Activated CD8-positive, alpha-beta T cell treated with anti-CD3 and anti-CD28 coated beads, Interleukin-2, amount 10 ng/mL, durations not matched to agents 7 days and 5 days (primary cell): ENCODE measurements around the gene CCNI2. TPM values are rescaled to one million over a fixed set of nuclear protein-coding genes. Genes with fewer than 3 reads are reported as not detected.

Experiments
- ATAC-seq: fragments of 150-1000 bp; cut with Tn5 transposase; one replicate; pipeline ENCODE4 v1.10.0; 2021; ENCODE audit warnings: moderate library complexity
- CTCF ChIA-PET: fragments of 350-600 bp; sonication (Branson Sonifier 250); formaldehyde crosslinking; loops from one replicate; lab custom pipeline; 2021; ENCODE audit warnings: antibody characterized with exemption; lab: Charles Lee
- POLR2A ChIA-PET: fragments of 350-600 bp; sonication (Branson Sonifier 250); formaldehyde crosslinking; loops from one replicate; lab custom pipeline; 2021; ENCODE audit warnings: antibody characterized with exemption; lab: Charles Lee
- DNase-seq: peaks from one replicate; pipeline ENCODE4 v3.0.0-alpha.2; 2020
- H3K27ac Mint-ChIP-seq: one replicate; pipeline ENCODE4 v1.8.0; 2021; ENCODE audit warnings: mild to moderate bottlenecking, mixed read lengths
- H3K27me3 Mint-ChIP-seq: one replicate; pipeline ENCODE4 v1.8.0; 2021; ENCODE audit warnings: low read depth, mixed read lengths
- H3K36me3 Mint-ChIP-seq: one replicate; pipeline ENCODE4 v1.8.0; 2021; ENCODE audit warnings: low read depth, mixed read lengths
- H3K4me1 Mint-ChIP-seq: one replicate; pipeline ENCODE4 v1.8.0; 2021; ENCODE audit warnings: low read depth, mixed read lengths
- H3K4me3 Mint-ChIP-seq: one replicate; pipeline ENCODE4 v1.8.0; 2021; ENCODE audit warnings: mild to moderate bottlenecking, mixed read lengths
- H3K9me3 Mint-ChIP-seq: one replicate; pipeline ENCODE4 v1.8.0; 2022; ENCODE audit warnings: mixed read lengths; ENCODE audit not compliant: insufficient read depth
- total RNA-seq, 2 experiments: library from RNA; stranded (reverse); gene quantifications; one replicate each; pipeline ENCODE4 v1.2.3, GENCODE V29; 2021

The CCNI2 gene
- total RNA-seq, 2 experiments from 2014 or later, result 8.3 to 9.5 TPM

DNA sequence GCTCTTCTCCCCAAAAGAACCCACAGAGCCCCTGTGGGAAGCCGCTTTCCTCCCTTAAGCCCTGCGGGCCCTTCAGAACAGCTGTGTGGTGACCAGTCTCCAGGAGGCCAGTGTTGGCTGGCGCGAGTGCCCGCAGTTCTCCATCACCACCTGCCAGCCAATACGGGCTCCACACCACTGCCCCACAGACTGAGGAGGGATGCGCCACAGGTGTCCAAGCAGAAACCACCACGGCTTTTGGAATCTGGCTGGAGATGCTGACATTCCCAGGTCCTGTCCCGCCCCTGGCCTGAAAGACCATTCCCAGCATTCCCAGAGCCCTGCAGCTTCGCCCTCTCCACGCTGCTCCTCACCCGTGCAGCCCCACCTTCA lies 12.8 kb downstream of the CCNI2 start:
- CTCF ChIA-PET, result interaction anchor here (1.2 kb wide), 1 partner anchor 60 kb away, joined by 3 read pairs; no protein-coding TSS in a partner anchor

DNA sequence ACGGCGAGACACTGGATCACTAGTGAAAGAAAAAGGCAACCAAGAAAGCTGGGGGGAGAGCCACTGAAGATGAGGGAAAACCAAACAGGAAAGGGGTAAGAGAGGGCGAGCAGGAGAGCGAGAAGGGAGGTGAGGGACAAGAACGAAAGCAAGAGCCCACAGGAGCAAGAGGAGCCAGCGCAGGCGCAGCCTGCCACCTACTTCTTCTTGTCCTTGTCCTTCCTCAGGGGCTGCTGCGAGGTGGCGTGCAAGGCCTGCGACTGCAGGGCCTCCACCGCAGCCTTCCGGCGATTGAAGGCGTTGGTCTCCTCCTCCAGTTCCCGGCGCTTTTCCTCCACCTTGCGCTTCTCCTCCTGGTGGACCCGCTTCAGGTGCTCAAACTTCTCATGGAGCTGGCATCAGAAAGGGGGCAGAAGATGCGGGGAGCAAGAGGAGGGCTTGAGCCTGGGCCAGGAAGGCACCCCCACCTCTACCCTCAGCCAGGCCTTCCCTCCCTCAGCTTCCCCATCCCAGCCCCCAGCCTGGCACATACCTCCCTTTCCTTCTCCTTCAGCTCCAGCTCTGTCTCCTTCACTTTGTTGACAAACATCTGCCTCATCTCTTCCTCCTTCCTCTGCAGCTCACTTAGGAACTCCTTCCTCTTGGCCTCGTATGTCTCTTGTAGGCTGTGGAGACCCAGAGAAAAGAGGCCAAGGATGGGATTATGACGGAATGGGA lies 13.5 kb downstream of the CCNI2 start:
- CTCF ChIA-PET, result no interaction called here
- H3K9me3 Mint-ChIP-seq, result no peaks in the 10 kb centered on the region
- no peaks in the 10 kb centered on the region for H3K4me1 Mint-ChIP-seq
- ATAC-seq (no peak), DNase-seq (no peak)
- POLR2A ChIA-PET, result no interaction called here
- H3K27me3 Mint-ChIP-seq, result no peaks in the 10 kb centered on the region
- no peak overlapping the region for H3K4me3 Mint-ChIP-seq
- peaks cover 8% of the 10 kb centered on the region for H3K36me3 Mint-ChIP-seq
- H3K27ac Mint-ChIP-seq, result no peak overlapping the region

More for the DNA sequence above, 12.8 kb downstream of the CCNI2 start:
- no peak overlapping the region for H3K4me3 Mint-ChIP-seq
- DNase-seq, result no peak
- no peak for ATAC-seq
- H3K27ac Mint-ChIP-seq, result no peak overlapping the region
- no peaks in the 10 kb centered on the region for H3K27me3 Mint-ChIP-seq
- POLR2A ChIA-PET, result no interaction called here
- H3K36me3 Mint-ChIP-seq, result peaks cover 8% of the 10 kb centered on the region
- peaks cover 3% of the 10 kb centered on the region for H3K4me1 Mint-ChIP-seq
- H3K9me3 Mint-ChIP-seq, result no peaks in the 10 kb centered on the region

DNA sequence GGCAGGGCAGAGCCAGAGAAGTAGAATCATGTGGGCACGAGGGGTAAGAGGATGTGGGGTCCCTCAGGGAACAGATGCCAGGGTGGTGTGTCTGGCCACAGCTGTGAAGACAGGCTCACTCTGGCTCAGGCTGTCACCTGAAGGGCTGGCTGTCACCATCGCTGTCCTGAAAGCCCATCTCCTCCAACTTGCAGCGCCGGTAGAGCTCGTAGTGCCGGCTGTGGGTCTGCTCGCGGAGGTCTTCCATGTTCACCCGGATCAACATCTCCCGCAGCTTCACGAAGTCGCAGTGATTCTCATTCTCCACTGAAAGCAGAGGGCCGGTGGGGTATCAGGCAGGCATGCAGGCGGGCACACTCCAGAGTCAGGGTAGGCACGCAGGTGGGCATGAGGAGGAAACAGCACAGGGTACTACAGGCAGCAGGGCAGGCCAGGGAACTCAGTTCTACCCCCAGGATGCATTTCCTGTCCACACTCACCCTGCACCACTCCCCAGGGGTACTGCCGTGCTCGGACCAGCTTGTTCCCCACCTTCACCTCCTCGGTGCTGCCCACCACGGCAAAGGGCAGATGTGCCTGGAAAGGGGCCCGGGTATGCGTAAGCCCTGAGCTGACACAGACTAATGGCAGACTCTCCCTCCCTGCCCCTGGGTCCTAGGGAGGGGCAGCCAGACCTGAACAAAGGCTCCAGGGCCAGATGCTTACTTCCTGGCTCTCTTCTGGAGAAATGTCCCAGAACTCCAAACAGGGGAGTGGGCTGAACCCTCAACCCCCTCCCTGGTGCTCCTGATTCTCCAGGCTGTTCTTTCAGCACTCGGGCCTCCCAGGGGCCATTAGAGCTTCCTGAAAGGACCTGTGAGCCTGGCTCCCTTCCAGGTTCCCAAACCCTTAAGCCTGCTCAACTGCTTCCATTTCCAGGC lies 14.4 kb downstream of the CCNI2 start:
- ChIA-PET CTCF (interaction anchor here (1.2 kb wide), 1 partner anchor 15 kb away, joined by 3 read pairs; the partner anchor contains the start of gene CCNI2), POLR2A (no interaction called here)
- DNase-seq (no peak), ATAC-seq (no peak)
- no peak overlapping the region for H3K4me3 Mint-ChIP-seq
- peaks cover 8% of the 10 kb centered on the region for H3K36me3 Mint-ChIP-seq
- H3K4me1 Mint-ChIP-seq, result no peaks in the 10 kb centered on the region
- H3K9me3 Mint-ChIP-seq, result no peaks in the 10 kb centered on the region
- no peak overlapping the region for H3K27ac Mint-ChIP-seq
- H3K27me3 Mint-ChIP-seq, result no peaks in the 10 kb centered on the region

DNA sequence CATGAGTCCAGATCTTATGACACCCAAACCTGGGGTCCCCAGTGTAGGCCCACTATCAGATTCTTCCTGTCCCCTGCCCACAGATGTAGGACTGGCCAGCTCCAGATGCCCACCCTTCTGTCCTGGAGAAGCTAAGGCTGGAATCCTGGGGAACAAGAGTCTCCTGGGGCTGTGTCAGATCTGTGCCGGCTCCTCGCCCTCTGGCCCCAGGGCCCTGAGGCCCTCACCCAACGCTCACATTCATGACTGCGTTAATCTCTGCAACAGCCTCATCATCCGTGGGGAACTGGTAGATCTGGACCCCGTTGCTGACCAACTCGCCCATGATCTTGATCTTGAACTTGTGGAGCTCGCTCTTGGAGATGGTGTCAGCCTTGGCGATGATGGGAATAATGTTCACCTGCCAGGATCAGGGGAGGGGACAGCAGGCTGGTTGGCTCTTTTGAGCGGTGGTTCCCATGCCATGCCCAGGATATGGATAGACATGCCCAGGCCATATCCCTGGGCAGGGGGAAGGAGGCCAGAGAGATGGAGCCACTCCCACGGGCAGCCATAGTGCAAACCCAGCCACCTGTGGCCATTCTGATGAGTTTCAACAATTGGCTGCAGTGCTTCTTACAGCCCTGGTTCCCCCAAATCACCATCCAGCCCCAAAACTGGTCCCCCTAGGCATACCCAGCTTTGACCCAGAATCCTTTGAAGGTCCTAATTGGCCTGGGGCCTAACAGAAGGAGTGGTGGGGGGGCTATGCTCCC lies 15.2 kb downstream of the CCNI2 start:
- DNase-seq (no peak), ATAC-seq (no peak)
- H3K27ac Mint-ChIP-seq, result no peak overlapping the region
- peaks cover 8% of the 10 kb centered on the region for H3K36me3 Mint-ChIP-seq
- H3K27me3 Mint-ChIP-seq, result no peaks in the 10 kb centered on the region
- CTCF ChIA-PET, result interaction anchor here (1.0 to 1.7 kb wide), 3 partner anchors 16 to 222 kb away, joined by 3 read pairs; partner anchors contain the start of gene CCNI2
- POLR2A ChIA-PET, result no interaction called here
- H3K4me1 Mint-ChIP-seq, result no peaks in the 10 kb centered on the region
- no peak overlapping the region for H3K4me3 Mint-ChIP-seq
- no peaks in the 10 kb centered on the region for H3K9me3 Mint-ChIP-seq

DNA sequence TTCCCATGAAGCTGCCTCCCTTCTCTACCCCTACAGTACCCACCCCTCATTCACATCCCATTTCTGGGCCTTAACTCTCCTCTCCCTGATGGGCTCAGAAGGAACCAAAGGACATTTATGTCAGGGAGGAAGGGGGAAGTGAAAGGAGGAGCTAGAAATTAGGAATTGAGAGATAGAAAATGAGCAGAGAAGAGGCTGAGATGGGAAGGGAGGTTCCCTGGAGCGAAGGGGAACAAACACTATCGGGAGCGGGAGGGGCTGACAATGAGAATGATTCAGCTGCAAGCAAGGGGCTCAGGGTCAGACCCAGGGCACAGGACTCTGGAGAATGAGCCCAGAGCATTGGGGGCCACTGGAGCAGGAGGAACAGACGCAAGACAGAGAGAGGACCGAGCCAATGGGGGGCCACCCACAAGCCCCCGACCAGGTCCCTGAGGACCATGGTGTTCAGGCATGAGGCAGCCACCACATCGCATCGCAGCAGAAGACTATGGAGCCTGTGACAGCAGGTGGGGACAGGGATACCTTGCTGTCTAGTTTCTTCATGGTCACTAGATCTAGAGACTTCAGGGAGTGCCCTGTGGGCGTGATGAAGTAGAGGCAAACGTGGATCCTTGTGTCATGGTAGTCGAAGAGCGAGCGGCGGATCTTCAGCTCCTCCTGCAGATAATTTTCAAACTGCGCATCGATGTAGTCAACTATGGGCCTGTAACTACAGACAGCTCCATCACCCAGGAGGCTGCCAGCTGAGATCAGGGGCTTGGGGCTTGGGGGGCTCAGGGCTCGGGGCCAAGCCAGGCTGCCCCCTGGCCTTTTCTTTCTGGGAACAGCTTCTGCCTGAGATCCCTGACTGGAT lies 16.2 kb downstream of the CCNI2 start:
- DNase-seq (no peak), ATAC-seq (no peak)
- CTCF ChIA-PET, result interaction anchor here (1.0 to 1.7 kb wide), 2 partner anchors 57 to 223 kb away, joined by 3 read pairs; no protein-coding TSS in a partner anchor
- no peaks in the 10 kb centered on the region for H3K4me1 Mint-ChIP-seq
- no peak overlapping the region for H3K27ac Mint-ChIP-seq
- no peak overlapping the region for H3K4me3 Mint-ChIP-seq
- no peaks in the 10 kb centered on the region for H3K9me3 Mint-ChIP-seq
- H3K36me3 Mint-ChIP-seq, result peaks cover 8% of the 10 kb centered on the region
- POLR2A ChIA-PET, result no interaction called here
- no peaks in the 10 kb centered on the region for H3K27me3 Mint-ChIP-seq

DNA sequence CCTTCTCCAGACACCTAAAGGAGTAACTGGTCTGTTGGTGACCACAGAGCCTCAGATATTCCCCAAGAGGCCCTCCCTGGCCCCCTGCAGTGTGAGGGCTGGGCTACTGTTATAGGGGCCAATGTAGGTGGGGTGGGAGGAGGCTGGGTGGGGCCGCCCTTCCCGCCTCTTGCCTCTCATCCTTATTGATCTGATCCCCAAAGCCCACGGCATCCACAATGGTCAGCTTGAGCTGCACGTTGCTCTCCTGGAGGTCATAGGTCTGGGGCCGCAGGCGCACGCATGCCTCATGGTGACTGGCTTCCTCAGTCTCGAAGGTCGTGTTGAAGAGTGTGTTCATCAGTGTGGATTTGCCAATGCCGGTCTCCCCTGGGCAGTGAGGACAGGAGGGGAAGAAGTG lies 16.8 kb downstream of the CCNI2 start:
- DNase-seq (no peak), ATAC-seq (no peak)
- Mint-ChIP-seq H3K27me3 (no peaks in the 10 kb centered on the region), H3K4me1 (no peaks in the 10 kb centered on the region), H3K36me3 (peaks cover 8% of the 10 kb centered on the region), H3K4me3 (no peak overlapping the region), H3K27ac (no peak overlapping the region), H3K9me3 (no peaks in the 10 kb centered on the region)
- POLR2A ChIA-PET, result no interaction called here
- CTCF ChIA-PET, result no interaction called here

DNA sequence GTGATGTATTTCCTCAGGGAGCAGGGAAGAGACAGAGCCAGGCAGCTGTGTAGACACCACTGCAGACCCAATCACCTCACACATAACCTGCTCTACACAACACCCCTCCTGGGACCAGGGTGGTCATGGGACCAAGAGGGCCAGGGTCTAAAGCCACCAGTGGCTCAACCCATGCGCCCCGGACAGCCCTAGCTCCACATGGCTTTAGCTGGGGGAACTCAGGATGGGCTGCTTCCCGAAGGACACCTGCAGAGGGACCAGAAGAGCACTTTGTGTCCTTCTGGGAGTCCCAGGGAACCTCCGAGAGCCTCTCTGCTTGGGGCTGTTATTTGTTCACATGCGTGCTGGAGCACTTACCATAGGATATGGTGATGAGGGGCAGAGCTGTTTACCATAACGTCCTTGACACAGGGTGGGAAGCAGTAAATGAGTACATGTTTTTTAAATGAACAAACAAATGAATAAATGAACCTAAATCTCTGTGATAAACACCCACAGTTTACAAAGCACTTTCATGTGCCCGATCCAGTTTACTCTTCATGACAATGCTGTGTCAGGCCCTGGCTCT lies 17.5 kb downstream of the CCNI2 start:
- DNase-seq (no peak), ATAC-seq (no peak)
- H3K27me3 Mint-ChIP-seq, result no peaks in the 10 kb centered on the region
- H3K4me3 Mint-ChIP-seq, result no peak overlapping the region
- H3K4me1 Mint-ChIP-seq, result no peaks in the 10 kb centered on the region
- CTCF ChIA-PET, result no interaction called here
- H3K36me3 Mint-ChIP-seq, result peaks cover 8% of the 10 kb centered on the region
- H3K9me3 Mint-ChIP-seq, result no peaks in the 10 kb centered on the region
- no peak overlapping the region for H3K27ac Mint-ChIP-seq
- POLR2A ChIA-PET, result no interaction called here

DNA sequence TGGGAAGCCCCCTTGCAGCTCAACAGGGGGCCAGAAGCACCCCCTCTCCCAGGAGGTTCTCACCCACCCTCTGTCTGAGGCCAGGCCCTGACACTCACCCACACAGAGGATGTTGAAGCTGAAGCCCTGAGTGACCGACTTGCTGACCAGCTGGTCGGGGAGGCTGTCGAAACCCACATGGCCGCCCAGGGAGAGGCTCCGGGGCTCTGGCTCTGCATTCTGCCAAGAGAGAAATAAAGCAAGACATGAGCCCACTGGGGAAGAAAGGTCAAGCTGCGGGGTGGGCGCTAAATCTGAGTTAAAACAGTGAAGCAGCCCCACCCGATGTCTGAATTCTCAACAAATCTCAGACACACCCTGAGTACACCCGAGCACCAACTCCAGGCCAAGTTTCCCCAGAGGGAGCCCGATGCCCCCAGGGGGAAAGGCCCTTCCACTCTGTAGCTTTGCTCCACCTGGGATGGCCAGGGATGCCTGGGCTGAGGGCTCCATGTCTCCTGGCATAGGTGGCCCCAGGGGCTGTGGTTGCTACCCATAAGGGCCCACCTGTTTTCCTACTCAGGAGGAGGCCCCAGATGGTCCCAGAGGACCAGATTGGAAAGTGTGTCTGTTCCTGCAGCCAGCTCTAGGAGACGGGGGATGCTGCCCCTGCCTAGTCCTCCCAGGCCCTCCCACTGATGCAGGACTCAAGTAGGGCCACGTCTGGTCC lies 18.2 kb downstream of the CCNI2 start:
- CTCF ChIA-PET, result no interaction called here
- H3K27me3 Mint-ChIP-seq, result no peaks in the 10 kb centered on the region
- H3K27ac Mint-ChIP-seq, result no peak overlapping the region
- ATAC-seq (no peak), DNase-seq (no peak)
- POLR2A ChIA-PET, result no interaction called here
- peaks cover 8% of the 10 kb centered on the region for H3K36me3 Mint-ChIP-seq
- no peaks in the 10 kb centered on the region for H3K9me3 Mint-ChIP-seq
- H3K4me1 Mint-ChIP-seq, result no peaks in the 10 kb centered on the region
- no peak overlapping the region for H3K4me3 Mint-ChIP-seq

DNA sequence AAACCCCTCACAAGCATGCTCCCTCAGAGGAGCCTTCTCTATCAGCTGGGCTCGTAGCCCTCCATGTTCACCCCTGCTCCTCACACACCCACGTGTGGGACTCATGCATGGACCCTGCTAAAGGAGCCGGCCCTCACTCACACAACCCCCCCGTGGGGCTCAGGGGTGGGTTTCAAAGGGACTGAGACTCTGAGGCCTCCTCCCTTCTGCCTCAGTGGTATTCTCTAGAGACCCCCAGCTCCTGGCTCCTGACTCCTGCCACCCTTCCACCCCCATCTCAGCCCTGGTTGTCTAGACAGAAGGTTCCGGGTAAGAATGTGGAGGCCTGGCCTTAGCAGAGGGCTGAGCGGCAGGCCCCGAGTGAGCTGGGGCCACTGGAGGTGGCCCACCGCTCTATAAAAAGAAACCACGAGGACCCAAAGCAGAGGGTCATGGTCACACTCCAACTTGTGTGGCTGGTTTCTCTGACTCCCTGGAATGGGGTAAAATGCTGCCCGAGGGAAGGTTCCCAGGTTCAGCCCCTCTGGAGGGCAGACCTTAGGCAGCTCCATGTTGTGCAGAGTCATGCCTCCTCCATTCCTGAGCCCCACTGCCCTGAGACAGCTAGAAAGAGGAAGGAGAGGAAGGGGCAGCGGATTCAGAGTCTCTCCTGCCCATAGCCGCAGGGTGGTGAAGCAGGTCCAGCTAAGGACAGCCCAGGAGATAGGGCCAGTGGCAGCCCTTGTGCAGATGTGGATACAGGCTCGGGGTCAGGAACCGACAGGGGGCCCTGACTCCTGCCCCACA lies 19.0 kb downstream of the CCNI2 start:
- peaks cover 8% of the 10 kb centered on the region for H3K36me3 Mint-ChIP-seq
- CTCF ChIA-PET, result interaction anchor here (1.0 kb wide), 1 partner anchor 54 kb away, joined by 3 read pairs; no protein-coding TSS in a partner anchor
- H3K4me3 Mint-ChIP-seq, result no peak overlapping the region
- H3K27me3 Mint-ChIP-seq, result no peaks in the 10 kb centered on the region
- H3K9me3 Mint-ChIP-seq, result no peaks in the 10 kb centered on the region
- no peak overlapping the region for H3K27ac Mint-ChIP-seq
- H3K4me1 Mint-ChIP-seq, result no peaks in the 10 kb centered on the region
- DNase-seq (no peak), ATAC-seq (no peak)
- POLR2A ChIA-PET, result no interaction called here

DNA sequence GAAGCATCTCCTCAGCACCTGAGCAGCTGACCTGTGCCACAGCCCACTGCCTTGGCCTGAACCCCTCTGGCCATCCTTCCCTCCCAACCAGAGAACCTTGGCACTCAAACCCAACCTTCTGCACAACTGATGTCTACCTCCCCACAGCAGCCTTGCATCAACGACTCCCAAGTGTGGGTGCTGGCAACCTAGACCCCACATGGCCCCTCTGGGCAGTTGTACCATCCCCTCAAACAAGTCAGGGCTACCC lies 19.5 kb downstream of the CCNI2 start:
- no peak overlapping the region for H3K4me3 Mint-ChIP-seq
- ATAC-seq (no peak), DNase-seq (no peak)
- peaks cover 8% of the 10 kb centered on the region for H3K36me3 Mint-ChIP-seq
- no peaks in the 10 kb centered on the region for H3K4me1 Mint-ChIP-seq
- ChIA-PET CTCF (interaction anchor here (1.0 kb wide), 1 partner anchor 53 kb away, joined by 3 read pairs; no protein-coding TSS in a partner anchor), POLR2A (no interaction called here)
- no peak overlapping the region for H3K27ac Mint-ChIP-seq
- H3K27me3 Mint-ChIP-seq, result no peaks in the 10 kb centered on the region
- H3K9me3 Mint-ChIP-seq, result no peaks in the 10 kb centered on the region
